Endothelial cell of umbilical vein (primary cell): ENCODE data around the gene ADGRG1. TPM values are rescaled to one million over a fixed set of nuclear protein-coding genes. Genes with fewer than 3 reads are reported as not detected.

ENCODE experiments used
- BruUV-seq: library from RNA; stranded (reverse); fragments of 400-500 nt; replicated peaks from 2 replicates; lab custom pipeline; 2021; lab: Mats Ljungman, UMichigan
- CTCF ChIA-PET: fragments of 300-600, 350-600 bp; sonication (Branson Sonifier 250); formaldehyde crosslinking; loops from one replicate; lab custom pipeline; 2021; ENCODE audit warnings: antibody characterized with exemption, inconsistent platforms; lab: Charles Lee
- POLR2A ChIA-PET: fragments of 300-600, 350-600 bp; sonication (Branson Sonifier 250); formaldehyde crosslinking; loops from one replicate; lab custom pipeline; 2021; ENCODE audit warnings: antibody characterized with exemption, inconsistent platforms; lab: Charles Lee
- DNase-seq: peaks from one replicate; pipeline ENCODE4 v3.0.0-alpha.2; 2011; ENCODE audit warnings: low read depth, low spot score
- FAIRE-seq: peaks from 2 replicates; lab custom pipeline; 2011; peaks lifted over from hg19 to GRCh38; lab: Jason Lieb, UNC
- H2AFZ ChIP-seq: 2 replicates; pipeline ENCODE4 v1.6.0; 2012; ENCODE audit warnings: low read depth, low read length, control low read depth, inconsistent platforms
- H3K27ac ChIP-seq: 2 replicates; pipeline ENCODE4 v1.5.1; 2011; ENCODE audit warnings: low read depth, mild to moderate bottlenecking, control low read depth, low read length, moderate library complexity; ENCODE audit not compliant: insufficient read depth
- H3K27me3 ChIP-seq, 2 experiments: 2 replicates each; pipeline versions ENCODE4 v1.6.0 to v1.6.1; 2011; ENCODE audit warnings: low read length in 2 of 2, mixed read lengths in 1 of 2; ENCODE audit not compliant: control insufficient read depth in 2 of 2, insufficient read depth in 2 of 2
- H3K36me3 ChIP-seq, 2 experiments: 2 replicates in 1 of 2; 3 replicates in 1 of 2; pipeline ENCODE4 v1.5.1; 2011; ENCODE audit warnings: low read length in 2 of 2, mild to moderate bottlenecking in 1 of 2, moderate library complexity in 1 of 2; ENCODE audit not compliant: control insufficient read depth in 2 of 2, insufficient read depth in 2 of 2; ENCODE audit errors: extremely low read depth in 1 of 2
- H3K4me1 ChIP-seq: 3 replicates; pipeline ENCODE4 v1.5.1; 2011; ENCODE audit warnings: mild to moderate bottlenecking, low read length; ENCODE audit not compliant: control insufficient read depth, insufficient read depth; ENCODE audit errors: extremely low read depth
- H3K4me2 ChIP-seq: 2 replicates; pipeline ENCODE4 v1.6.1; 2011; ENCODE audit warnings: low read length, control low read depth, mixed read lengths; ENCODE audit not compliant: insufficient read depth
- H3K4me3 ChIP-seq, 3 experiments: fragments of 200-600 bp in 1 of 3; sonication (generic), shearing (Covaris generic) in 1 of 3; replicated peaks in 1 of 3; 2 replicates each; pipeline ENCODE4 v1.5.1; 2011 to 2016; ENCODE audit warnings: control low read depth in 3 of 3, low read length in 3 of 3, mild to moderate bottlenecking in 2 of 3, inconsistent platforms in 1 of 3, low read depth in 1 of 3, moderate library complexity in 1 of 3; ENCODE audit not compliant: insufficient read depth in 1 of 3
- H3K79me2 ChIP-seq: 2 replicates; pipeline ENCODE4 v1.6.0; 2012; ENCODE audit warnings: low read length, inconsistent platforms; ENCODE audit not compliant: control insufficient read depth, insufficient read depth
- H3K9ac ChIP-seq: replicated peaks from 2 replicates; pipeline ENCODE3; 2011; ENCODE audit warnings: low read length, control low read depth; ENCODE audit not compliant: insufficient read depth; ENCODE audit errors: extremely low read depth
- H3K9me1 ChIP-seq: replicated peaks from 3 replicates; pipeline ENCODE4 v1.6.0; 2011; ENCODE audit warnings: mild to moderate bottlenecking, low read length; ENCODE audit not compliant: control insufficient read depth, insufficient read depth; ENCODE audit errors: extremely low read depth
- H3K9me3 ChIP-seq: replicated peaks from 2 replicates; pipeline ENCODE4 v1.5.1; 2012; ENCODE audit warnings: low read length, inconsistent platforms; ENCODE audit not compliant: control insufficient read depth, insufficient read depth
- H4K20me1 ChIP-seq: replicated peaks from 2 replicates; pipeline ENCODE3; 2011; ENCODE audit warnings: mild to moderate bottlenecking, low read length; ENCODE audit not compliant: control insufficient read depth, insufficient read depth; ENCODE audit errors: extremely low read depth
- CTCF ChIP-seq, 2 donors: IDR thresholded peaks; 1 replicate in 1 of 2; 2 replicates in 1 of 2; pipeline ENCODE4 v1.5.1; 2011; ENCODE audit warnings: low read length in 2 of 2, mild to moderate bottlenecking in 2 of 2, moderate library complexity in 2 of 2, control low read depth in 1 of 2, inconsistent platforms in 1 of 2, low read depth in 1 of 2; ENCODE audit not compliant: insufficient read depth in 1 of 2; ENCODE audit errors: extremely low read depth in 1 of 2
- EZH2 ChIP-seq: IDR thresholded peaks from 2 replicates; pipeline ENCODE4 v1.6.1; 2012; ENCODE audit warnings: borderline replicate concordance, low read depth, mild to moderate bottlenecking, moderate library complexity, low read length, inconsistent platforms; ENCODE audit not compliant: severe bottlenecking
- FOS ChIP-seq: IDR thresholded peaks from 2 replicates; pipeline ENCODE4 v1.6.1; 2011; ENCODE audit warnings: mild to moderate bottlenecking, low read length, moderate library complexity, borderline replicate concordance; ENCODE audit not compliant: insufficient read depth
- GATA2 ChIP-seq: IDR thresholded peaks from 2 replicates; pipeline ENCODE4 v1.7.0; 2011; ENCODE audit warnings: low read depth, mild to moderate bottlenecking, moderate library complexity, mixed read lengths, low read length; ENCODE audit not compliant: insufficient read length, insufficient read depth
- JUN ChIP-seq: IDR thresholded peaks from 2 replicates; pipeline ENCODE4 v1.6.1; 2011; ENCODE audit warnings: borderline replicate concordance, low read depth; ENCODE audit not compliant: insufficient read length, insufficient read depth
- MYC ChIP-seq: IDR thresholded peaks from one replicate; pipeline ENCODE4 v1.6.1; 2011; ENCODE audit warnings: mild to moderate bottlenecking, low read depth, low read length
- POLR2A ChIP-seq: IDR thresholded peaks from 2 replicates; pipeline ENCODE4 v1.6.1; 2012; ENCODE audit warnings: low read depth, mild to moderate bottlenecking, control low read depth, low read length
- POLR2AphosphoS5 ChIP-seq: IDR thresholded peaks from 2 replicates; pipeline ENCODE4 v1.6.1; 2012; ENCODE audit warnings: low read depth, mild to moderate bottlenecking, control low read depth, low read length, moderate library complexity; ENCODE audit not compliant: insufficient read depth
- dilution Hi-C: fragments of 300-500 bp; cut with MboI; formaldehyde crosslinking; loops from one replicate; pipeline ENCODE4 v1.15.0; 2019; ENCODE audit warnings: low sequenced_read_pairs; ENCODE audit not compliant: extremely low pct_ligation_motif_present
- intact Hi-C: fragments of 100-400 bp; cut with micrococcal nuclease; formaldehyde crosslinking; loops from one replicate; pipeline ENCODE4 v1.10.0; 2022
- polyA plus RNA-seq, 4 experiments: library from polyadenylated mRNA; depleted of rRNA in 3 of 4; stranded (reverse) in 3 of 4; unstranded in 1 of 4; fragments of >200 nt; gene quantifications; 2 replicates each; pipeline versions ENCODE4 v1.2.1 to v1.2.3, GENCODE V29; 2011 to 2012; ENCODE audit warnings: missing spikeins in 1 of 4
- total RNA-seq: library from RNA; stranded (reverse); gene quantifications from 2 replicates; pipeline ENCODE4 v1.2.3, GENCODE V29; 2021
- TF ChIP-seq, protein P1 (sequence below): IDR thresholded peaks from 2 replicates; pipeline ENCODE4 v1.6.1; 2011; ENCODE audit not compliant: insufficient read depth, insufficient read length

The ADGRG1 gene
- total and polyA plus RNA-seq, 2 donors (not counting 3 experiments of a cell fraction or from before 2014, with no cell fraction given): 45.6 to 92.5 TPM

DNA sequence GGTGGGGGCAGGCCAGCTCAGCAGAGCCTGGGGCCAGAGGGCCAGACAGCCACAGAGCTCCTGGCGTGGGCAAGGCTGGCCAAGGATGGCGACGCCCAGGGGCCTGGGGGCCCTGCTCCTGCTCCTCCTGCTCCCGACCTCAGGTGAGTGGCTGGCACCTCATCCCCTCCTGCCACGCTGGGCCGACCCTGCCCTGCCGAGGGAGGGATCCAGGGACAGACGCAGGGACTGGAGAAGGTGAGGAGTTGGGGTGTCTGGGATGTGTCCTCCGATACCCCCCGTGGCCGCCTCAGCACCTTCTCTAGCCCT lies 39.8 kb downstream of the ADGRG1 start, which contains the start of gene ADGRG3:
Gene ADGRG3 (plus strand): TSS at position 44 of the 309 bp plus-strand sequence. CDS start 42 bp downstream, at position 86.
- DNase-seq (no peak), FAIRE-seq (no peak)
- no peak within 1 kb of the TSS for H3K27ac ChIP-seq
- no peaks in the 10 kb centered on the region for H3K79me2 ChIP-seq
- no peaks in the 10 kb centered on the region for H4K20me1 ChIP-seq
- no peak within 1 kb of the TSS for H3K4me2 ChIP-seq
- intact Hi-C loops: no loop called here
- peaks cover 0 to 2% of the 10 kb centered on the region in 2 experiments for H3K36me3 ChIP-seq
- H3K9me3 ChIP-seq: no peaks in the 10 kb centered on the region
- BruUV-seq: no TSS peak
- POLR2A ChIA-PET: no interaction called here
- peaks cover 7 to 9% of the 10 kb centered on the region in 2 experiments for H3K27me3 ChIP-seq
- H3K4me3 ChIP-seq: no peak within 1 kb of the TSS
- TF ChIP-seq JUN (no peak), MYC (no peak), EZH2 (no peak), FOS (no peak), POLR2A (no peak), CTCF (IDR thresholded peaks at IDR 0.05; ENCODE audit: extremely low read depth in 1 of 2, insufficient read depth in 1 of 2, low read depth in 1 of 2, low read length in 2 of 2) (no peak), POLR2AphosphoS5 (no peak), GATA2 (no peak)
- TF ChIP-seq, protein P1, sequence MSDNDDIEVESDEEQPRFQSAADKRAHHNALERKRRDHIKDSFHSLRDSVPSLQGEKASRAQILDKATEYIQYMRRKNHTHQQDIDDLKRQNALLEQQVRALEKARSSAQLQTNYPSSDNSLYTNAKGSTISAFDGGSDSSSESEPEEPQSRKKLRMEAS: no peak
- no peak within 1 kb of the TSS for H3K9ac ChIP-seq
- H2AFZ ChIP-seq: no peak within 1 kb of the TSS
- dilution Hi-C loops: no loop called here
- H3K9me1 ChIP-seq: no peaks in the 10 kb centered on the region
- H3K4me1 ChIP-seq: no peaks in the 10 kb centered on the region
- CTCF ChIA-PET: interaction anchor here (1.3 to 1.9 kb wide), 3 partner anchors 42 to 92 kb away, joined by 3 to 9 read pairs (median 4); no protein-coding TSS in a partner anchor
